Type B pancreatic cell (in vitro differentiated cells): ENCODE results near the gene CD8B. TPM values are rescaled to one million over a fixed set of nuclear protein-coding genes. Genes with fewer than 3 reads are reported as not detected.

Experiments
- DNase-seq: peaks from one replicate; pipeline ENCODE4 v3.0.0; 2021; ENCODE audit warnings: mixed read lengths; ENCODE audit not compliant: unreplicated experiment; ENCODE audit errors: extremely low spot score
- H3K27ac Mint-ChIP-seq: 2 replicates; pipeline ENCODE4 v1.8.0; 2021; ENCODE audit warnings: mild to moderate bottlenecking, mixed read lengths
- H3K27me3 Mint-ChIP-seq: 2 replicates; pipeline ENCODE4 v1.8.0; 2021; ENCODE audit warnings: mixed read lengths
- H3K36me3 Mint-ChIP-seq: 2 replicates; pipeline ENCODE4 v1.8.0; 2021; ENCODE audit warnings: mixed read lengths
- H3K4me1 Mint-ChIP-seq: one replicate; pipeline ENCODE4 v1.8.0; 2021; ENCODE audit warnings: mixed read lengths; ENCODE audit not compliant: unreplicated experiment
- H3K4me3 Mint-ChIP-seq: 2 replicates; pipeline ENCODE4 v1.8.0; 2021; ENCODE audit warnings: mild to moderate bottlenecking, mixed read lengths
- H3K9me3 Mint-ChIP-seq: 2 replicates; pipeline ENCODE4 v1.8.0; 2021; ENCODE audit warnings: mixed read lengths
- total RNA-seq: library from RNA; stranded (reverse); gene quantifications from 2 replicates; pipeline ENCODE4 v1.2.1, GENCODE V29; 2021; ENCODE audit warnings: low replicate concordance
- TF ChIP-seq, protein P1 (sequence below): fragments of 200-600 bp; sonication (generic); conservative IDR thresholded peaks from 2 replicates; pipeline ENCODE4 v1.5.0; 2021; ENCODE audit warnings: antibody characterized with exemption, mild to moderate bottlenecking

CD8B gene
- total RNA-seq, 1 donor from 2014 or later: 2.4 TPM

DNA sequence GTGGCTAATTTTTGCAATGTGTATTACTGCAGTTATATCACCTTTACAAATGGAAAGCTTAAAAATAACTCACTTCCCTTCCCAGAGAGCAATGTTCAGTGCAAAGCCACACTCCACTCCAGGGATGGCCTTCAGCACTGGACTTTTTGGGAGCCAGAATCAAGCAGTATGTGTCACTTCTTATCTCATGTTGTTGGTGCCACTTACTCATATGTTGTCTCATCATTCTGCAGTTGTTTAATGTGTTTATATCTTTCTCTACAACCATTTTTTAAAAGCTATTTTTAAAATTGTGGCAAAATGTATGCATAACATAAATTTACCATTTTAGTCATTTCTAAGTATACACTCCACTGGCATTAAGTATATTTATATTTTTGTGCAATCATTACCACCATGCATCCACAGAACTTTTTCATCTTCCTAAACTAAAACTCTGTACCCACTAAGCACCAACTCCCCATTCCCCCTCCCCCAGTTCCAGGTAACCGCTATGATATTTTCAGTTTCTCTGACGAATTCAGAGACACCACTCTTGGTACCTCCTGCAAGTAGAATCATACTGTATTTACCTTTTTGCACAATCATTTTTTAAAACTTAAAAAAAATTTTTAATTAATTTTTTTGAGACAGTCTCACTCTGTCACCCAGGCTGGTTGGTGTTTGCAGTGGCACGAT lies 38.9 kb downstream of the CD8B start:
- peaks cover 4% of the 10 kb centered on the region for H3K27me3 Mint-ChIP-seq
- H3K27ac Mint-ChIP-seq: no peak overlapping the region

DNA sequence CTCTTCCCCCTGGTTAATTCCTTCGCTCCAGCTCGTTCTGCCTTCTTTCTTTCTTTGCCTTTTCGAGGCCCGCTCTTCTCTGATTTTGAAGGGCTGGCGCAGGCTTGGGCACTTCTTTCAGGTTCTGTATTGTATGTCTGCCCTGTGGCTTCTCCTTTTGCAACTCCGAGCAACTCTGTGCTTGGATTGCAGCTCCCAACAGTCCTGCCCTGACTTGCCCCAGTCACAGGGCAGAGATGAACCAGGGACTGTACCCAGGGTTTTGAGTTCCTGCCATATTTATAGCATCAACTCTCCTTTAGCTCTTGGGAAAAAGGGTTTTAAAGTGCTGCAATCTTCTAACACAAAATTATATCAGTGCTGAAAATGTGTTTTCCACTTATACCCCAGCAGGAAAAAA lies 39.8 kb downstream of the CD8B start:
- Mint-ChIP-seq H3K36me3 (no peaks in the 10 kb centered on the region), H3K27ac (no peak overlapping the region), H3K27me3 (peaks cover 4% of the 10 kb centered on the region), H3K4me3 (no peak overlapping the region), H3K9me3 (no peaks in the 10 kb centered on the region), H3K4me1 (peaks cover 5% of the 10 kb centered on the region)
- TF ChIP-seq, protein P1, sequence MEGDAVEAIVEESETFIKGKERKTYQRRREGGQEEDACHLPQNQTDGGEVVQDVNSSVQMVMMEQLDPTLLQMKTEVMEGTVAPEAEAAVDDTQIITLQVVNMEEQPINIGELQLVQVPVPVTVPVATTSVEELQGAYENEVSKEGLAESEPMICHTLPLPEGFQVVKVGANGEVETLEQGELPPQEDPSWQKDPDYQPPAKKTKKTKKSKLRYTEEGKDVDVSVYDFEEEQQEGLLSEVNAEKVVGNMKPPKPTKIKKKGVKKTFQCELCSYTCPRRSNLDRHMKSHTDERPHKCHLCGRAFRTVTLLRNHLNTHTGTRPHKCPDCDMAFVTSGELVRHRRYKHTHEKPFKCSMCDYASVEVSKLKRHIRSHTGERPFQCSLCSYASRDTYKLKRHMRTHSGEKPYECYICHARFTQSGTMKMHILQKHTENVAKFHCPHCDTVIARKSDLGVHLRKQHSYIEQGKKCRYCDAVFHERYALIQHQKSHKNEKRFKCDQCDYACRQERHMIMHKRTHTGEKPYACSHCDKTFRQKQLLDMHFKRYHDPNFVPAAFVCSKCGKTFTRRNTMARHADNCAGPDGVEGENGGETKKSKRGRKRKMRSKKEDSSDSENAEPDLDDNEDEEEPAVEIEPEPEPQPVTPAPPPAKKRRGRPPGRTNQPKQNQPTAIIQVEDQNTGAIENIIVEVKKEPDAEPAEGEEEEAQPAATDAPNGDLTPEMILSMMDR: no peak
- DNase-seq: no peak

More for the DNA sequence above, 38.9 kb downstream of the CD8B start:
- no peaks in the 10 kb centered on the region for H3K36me3 Mint-ChIP-seq
- peaks cover 5% of the 10 kb centered on the region for H3K4me1 Mint-ChIP-seq
- TF ChIP-seq, protein P1: no peak
- no peak for DNase-seq
- no peaks in the 10 kb centered on the region for H3K9me3 Mint-ChIP-seq
- no peak overlapping the region for H3K4me3 Mint-ChIP-seq

DNA sequence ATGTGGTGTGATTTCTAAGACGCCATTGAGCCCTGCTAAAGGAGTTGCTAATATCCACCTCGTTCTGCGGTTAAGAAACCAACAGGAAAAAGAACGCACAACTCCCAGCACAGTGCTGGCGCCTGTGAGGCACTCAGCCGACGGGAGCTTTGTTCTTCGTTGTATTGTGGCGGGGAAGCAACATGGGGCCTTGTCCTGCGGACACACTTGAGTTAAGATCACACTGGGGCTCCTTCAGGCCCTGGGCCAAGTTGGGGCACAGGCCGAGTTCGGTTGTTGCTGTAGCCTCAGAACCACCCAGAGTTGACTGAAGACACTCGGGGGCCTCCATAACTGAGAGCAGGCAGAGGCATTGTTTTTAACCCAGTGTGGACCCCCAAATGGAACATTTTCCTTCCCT lies 40.4 kb downstream of the CD8B start:
- H3K9me3 Mint-ChIP-seq: no peaks in the 10 kb centered on the region
- no peak for DNase-seq
- peaks cover 4% of the 10 kb centered on the region for H3K27me3 Mint-ChIP-seq
- peaks cover 5% of the 10 kb centered on the region for H3K4me1 Mint-ChIP-seq
- no peaks in the 10 kb centered on the region for H3K36me3 Mint-ChIP-seq
- TF ChIP-seq, protein P1: no peak
- no peak overlapping the region for H3K27ac Mint-ChIP-seq
- no peak overlapping the region for H3K4me3 Mint-ChIP-seq

DNA sequence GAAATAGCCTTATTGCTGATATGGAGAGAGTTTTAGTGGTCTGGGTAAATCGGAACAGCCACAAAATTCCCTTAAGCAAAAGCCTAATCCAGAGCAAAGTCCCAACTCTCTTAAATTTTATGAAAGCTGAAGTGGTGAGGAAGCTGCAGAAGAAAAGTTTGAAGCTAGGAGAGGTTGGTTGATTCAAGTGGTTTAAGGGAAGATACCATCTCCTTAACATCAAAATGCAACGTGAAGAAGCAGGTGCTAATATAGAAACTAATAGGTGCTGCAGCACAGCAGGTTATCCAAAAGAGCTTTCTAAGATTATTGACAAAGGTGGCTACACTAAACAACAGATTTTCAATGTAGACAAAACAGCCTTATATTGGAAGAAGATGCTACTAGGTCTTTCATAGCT lies 42.7 kb downstream of the CD8B start:
- peaks cover 5% of the 10 kb centered on the region for H3K4me1 Mint-ChIP-seq
- no peak overlapping the region for H3K4me3 Mint-ChIP-seq
- no peaks in the 10 kb centered on the region for H3K9me3 Mint-ChIP-seq
- H3K27ac Mint-ChIP-seq: no peak overlapping the region
- DNase-seq: no peak
- H3K27me3 Mint-ChIP-seq: peaks cover 4% of the 10 kb centered on the region
- H3K36me3 Mint-ChIP-seq: no peaks in the 10 kb centered on the region
- TF ChIP-seq, protein P1: no peak

DNA sequence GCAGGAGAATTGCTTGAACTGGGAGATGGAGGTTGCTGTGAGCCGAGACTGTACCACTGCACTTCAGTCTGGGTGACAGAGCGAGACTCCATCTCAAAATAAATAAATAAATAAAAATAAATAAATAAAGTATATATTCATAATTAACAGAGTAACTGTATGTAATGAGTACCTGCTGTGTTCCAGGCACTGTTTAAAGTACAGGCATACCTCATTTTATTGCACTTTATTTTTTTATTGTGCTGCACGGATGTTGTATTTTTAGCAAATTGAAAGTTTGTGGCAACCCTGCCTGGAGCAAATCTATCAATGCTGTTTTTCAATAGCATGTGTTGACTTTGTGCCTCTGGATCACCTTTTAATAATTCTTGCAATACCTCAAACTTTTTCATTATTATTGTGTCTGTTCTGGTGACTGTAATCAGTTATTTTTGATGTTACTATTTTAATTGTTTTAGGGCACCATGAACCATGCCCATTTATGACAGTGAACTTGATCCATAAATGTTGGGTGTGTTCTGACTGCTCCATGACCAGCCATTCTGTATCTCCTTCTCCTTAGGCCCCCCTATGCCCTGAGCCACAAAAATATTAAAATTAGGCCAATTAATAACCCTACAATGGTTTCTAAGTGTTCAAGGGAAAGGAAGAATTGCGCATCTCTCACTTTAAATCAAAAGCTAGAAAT lies 43.4 kb downstream of the CD8B start:
- DNase-seq: no peak
- Mint-ChIP-seq H3K27me3 (no peaks in the 10 kb centered on the region), H3K36me3 (no peaks in the 10 kb centered on the region), H3K27ac (no peak overlapping the region), H3K4me3 (no peak overlapping the region), H3K4me1 (no peaks in the 10 kb centered on the region), H3K9me3 (no peaks in the 10 kb centered on the region)
- TF ChIP-seq, protein P1: no peak
